ENCODE results near the gene HOXB2. TPM values are rescaled to one million over a fixed set of nuclear protein-coding genes. Genes with fewer than 3 reads are reported as not detected.

HOXB2 gene
- total and polyA plus RNA-seq, 2 donors (not counting 1 experiment from before 2014, with no cell fraction given), result 6.1 to 9.2 TPM

- intact Hi-C loops (cut with micrococcal nuclease), result loop anchor here (10.0 kb wide), 1 partner anchor 47 kb away; no protein-coding TSS in a partner anchor
- Mint-ChIP-seq H3K4me3 (peak overlapping the region; percentile 90), H3K27me3 (peaks cover 54% of the 10 kb centered on the region), H3K27ac (peak overlapping the region; percentile 96), H3K9me3 (ENCODE audit: insufficient read depth) (no peaks in the 10 kb centered on the region), H3K4me1 (peaks cover 27% of the 10 kb centered on the region)
- peak overlapping the region; percentile 53 to 79 for H3K27ac ChIP-seq (ENCODE audit: low read length in 2 of 2)
- H3K79me2 ChIP-seq (ENCODE audit: control insufficient read depth, insufficient read depth, low read length), result no peaks in the 10 kb centered on the region
- peak overlapping the region; percentile 100 for H2AFZ ChIP-seq (ENCODE audit: insufficient read depth, low read depth, low read length, poor library complexity, severe bottlenecking)
- DNase-seq, result peak; percentile 66
- POLR2A ChIA-PET, result interaction anchor here (1.2 kb wide), 1 partner anchor 206 kb away, joined by 3 read pairs; no protein-coding TSS in a partner anchor
- peaks cover 31 to 34% of the 10 kb centered on the region in 2 donors for H3K4me1 ChIP-seq (ENCODE audit: control insufficient read depth in 2 of 2, insufficient read depth in 2 of 2, low read length in 2 of 2)
- H3K9me3 ChIP-seq (ENCODE audit: control extremely low read depth in 1 of 3, control insufficient read depth in 2 of 3, insufficient read depth in 1 of 3, low read length in 2 of 3), result peaks cover 0 to 11% (median 0%) of the 10 kb centered on the region in 3 donors
- no peaks in the 10 kb centered on the region for H3K36me3 ChIP-seq (replicated peaks in 1 of 2; ENCODE audit: control extremely low read depth in 1 of 2, control insufficient read depth in 1 of 2, extremely low read depth in 1 of 2, insufficient read depth in 2 of 2, low read length in 1 of 2)
- H3K27me3 ChIP-seq (replicated peaks in 1 of 4; ENCODE audit: control extremely low read depth in 1 of 4, control insufficient read depth in 3 of 4, insufficient read depth in 4 of 4, low read length in 3 of 4), result peaks cover 0 to 61% (median 26%) of the 10 kb centered on the region in 4 experiments
- CTCF ChIA-PET, result interaction anchor here (0.9 kb wide), 1 partner anchor 51 kb away, joined by 3 read pairs; no protein-coding TSS in a partner anchor
- peak overlapping the region; percentile 34 to 73 (median 64) for H3K4me3 ChIP-seq (ENCODE audit: control extremely low read depth in 1 of 5, extremely low read depth in 1 of 5, insufficient read depth in 1 of 5, low read depth in 2 of 5, low read length in 4 of 5)
- H3K9ac ChIP-seq (ENCODE audit: low read length), result peak overlapping the region; percentile 80
- WGBS (ENCODE audit: insufficient coverage), result 18% methylated on average over 21 of the region's 27 CpGs
- ATAC-seq (ENCODE audit: low read depth), result peak; percentile 11
- peak overlapping the region; percentile 96 for H3K4me2 ChIP-seq (replicated peaks; ENCODE audit: low read depth, low read length, poor library complexity, severe bottlenecking)
- TF ChIP-seq CTCF (IDR thresholded peaks at IDR 0.05) (no peak), EZH2 (IDR thresholded peaks at IDR 0.05; ENCODE audit: borderline replicate concordance, insufficient read depth, low read depth, low read length, poor library complexity, severe bottlenecking) (no peak)
- H4K20me1 ChIP-seq (ENCODE audit: control insufficient read depth, insufficient read depth, low read length, poor library complexity, severe bottlenecking), result no peaks in the 10 kb centered on the region
These were observed 2.7 kb downstream of the HOXB2 start for GRCh38 chr17:48542114-48542656.

- H3K9ac ChIP-seq (ENCODE audit: low read length), result peak overlapping the region; percentile 80
These were observed 3.3 kb downstream of the HOXB2 start for GRCh38 chr17:48541577-48542113.

More at GRCh38 chr17:48541577-48542113, 3.3 kb downstream of the HOXB2 start:
- intact Hi-C loops (cut with micrococcal nuclease), result loop anchor here (2.0 to 10.0 kb wide), 2 partner anchors 37 to 47 kb away; partner anchors contain the start of gene HOXB4
- 4% methylated on average over 34 of the region's 36 CpGs for WGBS (ENCODE audit: insufficient coverage)
- Mint-ChIP-seq H3K9me3 (ENCODE audit: insufficient read depth) (no peaks in the 10 kb centered on the region), H3K4me1 (peaks cover 27% of the 10 kb centered on the region), H3K27ac (peak overlapping the region; percentile 96), H3K4me3 (peak overlapping the region; percentile 90), H3K27me3 (peaks cover 54% of the 10 kb centered on the region)
- peak overlapping the region; percentile 96 for H3K4me2 ChIP-seq (replicated peaks; ENCODE audit: low read depth, low read length, poor library complexity, severe bottlenecking)
- no peaks in the 10 kb centered on the region for H4K20me1 ChIP-seq (ENCODE audit: control insufficient read depth, insufficient read depth, low read length, poor library complexity, severe bottlenecking)
- H3K27me3 ChIP-seq (replicated peaks in 1 of 4; ENCODE audit: control extremely low read depth in 1 of 4, control insufficient read depth in 3 of 4, insufficient read depth in 4 of 4, low read length in 3 of 4), result peaks cover 0 to 56% (median 24%) of the 10 kb centered on the region in 4 experiments
- ATAC-seq (ENCODE audit: low read depth), result peak; percentile 9
- peak overlapping the region; percentile 53 to 79 for H3K27ac ChIP-seq (ENCODE audit: low read length in 2 of 2)
- CTCF ChIA-PET, result no interaction called here
- H3K4me3 ChIP-seq (ENCODE audit: control extremely low read depth in 1 of 5, extremely low read depth in 1 of 5, insufficient read depth in 1 of 5, low read depth in 2 of 5, low read length in 4 of 5), result peak overlapping the region; percentile 34 to 73 (median 64)
- peaks cover 31 to 34% of the 10 kb centered on the region in 2 donors for H3K4me1 ChIP-seq (ENCODE audit: control insufficient read depth in 2 of 2, insufficient read depth in 2 of 2, low read length in 2 of 2)
- H3K9me3 ChIP-seq (ENCODE audit: control extremely low read depth in 1 of 3, control insufficient read depth in 2 of 3, insufficient read depth in 1 of 3, low read length in 2 of 3), result peaks cover 0 to 11% (median 0%) of the 10 kb centered on the region in 3 donors
- peak; percentile 73 for DNase-seq
- TF ChIP-seq CTCF (IDR thresholded peaks at IDR 0.05) (no peak), EZH2 (IDR thresholded peaks at IDR 0.05; ENCODE audit: borderline replicate concordance, insufficient read depth, low read depth, low read length, poor library complexity, severe bottlenecking) (peak; percentile 71)
- H3K36me3 ChIP-seq (replicated peaks in 1 of 2; ENCODE audit: control extremely low read depth in 1 of 2, control insufficient read depth in 1 of 2, extremely low read depth in 1 of 2, insufficient read depth in 2 of 2, low read length in 1 of 2), result no peaks in the 10 kb centered on the region
- no peaks in the 10 kb centered on the region for H3K79me2 ChIP-seq (ENCODE audit: control insufficient read depth, insufficient read depth, low read length)
- H2AFZ ChIP-seq (ENCODE audit: insufficient read depth, low read depth, low read length, poor library complexity, severe bottlenecking), result peak overlapping the region; percentile 100
- POLR2A ChIA-PET, result interaction anchor here (1.2 kb wide), 1 partner anchor 206 kb away, joined by 3 read pairs; no protein-coding TSS in a partner anchor
